ENCODE measurements around the gene NCR3LG1.

DNA sequence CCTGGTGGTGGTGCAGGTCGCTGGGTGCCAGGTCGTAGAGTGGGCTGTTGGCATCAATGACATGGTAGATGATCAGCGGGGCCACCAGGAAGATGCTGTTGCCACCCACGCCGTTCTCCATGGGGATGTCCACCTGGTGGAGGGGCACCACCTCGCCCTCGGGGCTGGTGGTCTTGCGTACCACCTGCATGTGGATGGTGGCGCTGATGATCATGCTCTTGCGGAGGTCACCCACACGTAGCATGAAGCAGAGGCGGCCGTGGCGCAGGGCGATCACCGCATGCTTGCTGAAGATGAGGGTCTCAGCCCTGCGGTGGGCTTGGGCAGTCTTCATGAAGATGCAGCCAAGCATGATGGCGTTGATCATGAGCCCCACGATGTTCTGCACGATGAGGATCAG lies 35.7 kb downstream of the NCR3LG1 start:
- TF ChIP-seq, protein P1, sequence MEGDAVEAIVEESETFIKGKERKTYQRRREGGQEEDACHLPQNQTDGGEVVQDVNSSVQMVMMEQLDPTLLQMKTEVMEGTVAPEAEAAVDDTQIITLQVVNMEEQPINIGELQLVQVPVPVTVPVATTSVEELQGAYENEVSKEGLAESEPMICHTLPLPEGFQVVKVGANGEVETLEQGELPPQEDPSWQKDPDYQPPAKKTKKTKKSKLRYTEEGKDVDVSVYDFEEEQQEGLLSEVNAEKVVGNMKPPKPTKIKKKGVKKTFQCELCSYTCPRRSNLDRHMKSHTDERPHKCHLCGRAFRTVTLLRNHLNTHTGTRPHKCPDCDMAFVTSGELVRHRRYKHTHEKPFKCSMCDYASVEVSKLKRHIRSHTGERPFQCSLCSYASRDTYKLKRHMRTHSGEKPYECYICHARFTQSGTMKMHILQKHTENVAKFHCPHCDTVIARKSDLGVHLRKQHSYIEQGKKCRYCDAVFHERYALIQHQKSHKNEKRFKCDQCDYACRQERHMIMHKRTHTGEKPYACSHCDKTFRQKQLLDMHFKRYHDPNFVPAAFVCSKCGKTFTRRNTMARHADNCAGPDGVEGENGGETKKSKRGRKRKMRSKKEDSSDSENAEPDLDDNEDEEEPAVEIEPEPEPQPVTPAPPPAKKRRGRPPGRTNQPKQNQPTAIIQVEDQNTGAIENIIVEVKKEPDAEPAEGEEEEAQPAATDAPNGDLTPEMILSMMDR (conservative IDR thresholded peaks at IDR 0.05): no peak
- TF ChIP-seq ZFX (IDR thresholded peaks at IDR 0.05): no peak

Measured in C4-2B (cell line).